Glutamatergic neuron (in vitro differentiated cells): ENCODE results near the gene CCDC43. TPM values are rescaled to one million over a fixed set of nuclear protein-coding genes. Genes with fewer than 3 reads are reported as not detected.

ENCODE experiments used
- DNase-seq: peaks from one replicate; pipeline ENCODE4 v3.0.0; 2022
- H3K27ac Mint-ChIP-seq: one replicate; pipeline ENCODE4 v1.8.0; 2020; ENCODE audit warnings: mild to moderate bottlenecking, mixed read lengths, inconsistent platforms; ENCODE audit not compliant: unreplicated experiment
- H3K27me3 Mint-ChIP-seq: one replicate; pipeline ENCODE4 v1.8.0; 2020; ENCODE audit warnings: mild to moderate bottlenecking, moderate library complexity, mixed read lengths, inconsistent platforms; ENCODE audit not compliant: unreplicated experiment
- H3K36me3 Mint-ChIP-seq: one replicate; pipeline ENCODE4 v1.8.0; 2020; ENCODE audit warnings: mild to moderate bottlenecking, mixed read lengths, inconsistent platforms; ENCODE audit not compliant: unreplicated experiment
- H3K4me1 Mint-ChIP-seq: one replicate; pipeline ENCODE4 v1.8.0; 2020; ENCODE audit warnings: mild to moderate bottlenecking, low read depth, mixed read lengths, inconsistent platforms; ENCODE audit not compliant: unreplicated experiment
- H3K4me3 Mint-ChIP-seq: one replicate; pipeline ENCODE4 v1.8.0; 2020; ENCODE audit warnings: mild to moderate bottlenecking, mixed read lengths, inconsistent platforms; ENCODE audit not compliant: unreplicated experiment
- H3K9me3 Mint-ChIP-seq: one replicate; pipeline ENCODE4 v1.8.0; 2020; ENCODE audit warnings: mild to moderate bottlenecking, moderate library complexity, mixed read lengths, inconsistent platforms; ENCODE audit not compliant: unreplicated experiment
- total RNA-seq: library from RNA; stranded (reverse); fragmentation: NEBNext Ultra II Directional; extraction: Animal tissue kit (Norgen Biotek cat#: 25700); gene quantifications from one replicate; pipeline ENCODE4 v1.2.1, GENCODE V29; 2021; ENCODE audit not compliant: unreplicated experiment
- TF ChIP-seq, protein P1 (sequence below): fragments of 200-600 bp; sonication (generic); IDR thresholded peaks from one replicate; pipeline ENCODE4 v1.5.0; 2021; ENCODE audit not compliant: partially characterized antibody, unreplicated experiment

CCDC43 gene
- total RNA-seq, 1 donor from 2014 or later, result 22.9 TPM

DNA sequence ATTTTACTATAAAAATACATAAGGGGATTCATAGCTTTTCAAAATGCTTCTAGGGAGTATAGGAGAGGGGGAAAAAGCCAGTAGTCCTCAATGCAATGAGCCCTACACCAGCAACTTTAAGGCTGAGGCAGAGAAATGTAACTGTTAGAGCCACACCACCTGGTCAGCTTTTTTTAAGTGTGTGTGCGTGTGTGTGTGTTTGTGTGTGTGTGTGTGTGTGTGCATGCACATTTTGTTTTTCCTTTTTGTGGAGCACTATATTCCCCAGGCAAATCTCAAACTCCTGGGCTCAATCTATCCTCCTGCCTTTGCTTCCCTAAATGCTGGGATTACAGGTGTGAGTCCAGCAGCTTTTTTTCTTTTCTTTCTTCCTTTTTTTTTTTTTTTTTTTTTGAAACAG lies 35.6 kb downstream of the CCDC43 start:
- Mint-ChIP-seq H3K9me3 (peaks cover 2% of the 10 kb centered on the region), H3K27ac (no peak overlapping the region)

DNA sequence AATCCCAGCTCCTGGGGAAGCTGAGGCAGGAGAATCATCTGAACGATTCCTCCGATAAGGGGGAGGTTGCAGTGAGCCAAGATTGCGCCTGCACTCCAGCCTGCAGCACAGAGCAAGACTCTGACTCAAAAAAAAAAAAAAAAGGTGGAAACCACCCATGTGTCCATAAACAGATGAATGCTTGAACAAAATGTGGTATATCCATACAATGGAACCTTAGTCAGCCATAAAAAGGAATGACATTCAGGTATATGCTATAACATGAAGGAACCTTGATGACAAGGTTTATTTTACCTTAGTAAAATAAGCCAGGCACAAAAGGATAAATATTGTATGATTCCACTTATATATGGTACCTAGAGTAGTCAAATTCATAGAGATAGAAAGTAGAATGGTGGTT lies 36.2 kb downstream of the CCDC43 start:
- Mint-ChIP-seq H3K4me3 (no peak overlapping the region), H3K27me3 (peaks cover 12% of the 10 kb centered on the region), H3K4me1 (no peaks in the 10 kb centered on the region), H3K36me3 (no peaks in the 10 kb centered on the region), H3K9me3 (peaks cover 2% of the 10 kb centered on the region), H3K27ac (no peak overlapping the region)
- TF ChIP-seq, protein P1, sequence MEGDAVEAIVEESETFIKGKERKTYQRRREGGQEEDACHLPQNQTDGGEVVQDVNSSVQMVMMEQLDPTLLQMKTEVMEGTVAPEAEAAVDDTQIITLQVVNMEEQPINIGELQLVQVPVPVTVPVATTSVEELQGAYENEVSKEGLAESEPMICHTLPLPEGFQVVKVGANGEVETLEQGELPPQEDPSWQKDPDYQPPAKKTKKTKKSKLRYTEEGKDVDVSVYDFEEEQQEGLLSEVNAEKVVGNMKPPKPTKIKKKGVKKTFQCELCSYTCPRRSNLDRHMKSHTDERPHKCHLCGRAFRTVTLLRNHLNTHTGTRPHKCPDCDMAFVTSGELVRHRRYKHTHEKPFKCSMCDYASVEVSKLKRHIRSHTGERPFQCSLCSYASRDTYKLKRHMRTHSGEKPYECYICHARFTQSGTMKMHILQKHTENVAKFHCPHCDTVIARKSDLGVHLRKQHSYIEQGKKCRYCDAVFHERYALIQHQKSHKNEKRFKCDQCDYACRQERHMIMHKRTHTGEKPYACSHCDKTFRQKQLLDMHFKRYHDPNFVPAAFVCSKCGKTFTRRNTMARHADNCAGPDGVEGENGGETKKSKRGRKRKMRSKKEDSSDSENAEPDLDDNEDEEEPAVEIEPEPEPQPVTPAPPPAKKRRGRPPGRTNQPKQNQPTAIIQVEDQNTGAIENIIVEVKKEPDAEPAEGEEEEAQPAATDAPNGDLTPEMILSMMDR, result no peak
- no peak for DNase-seq

More for the DNA sequence above, 35.6 kb downstream of the CCDC43 start:
- H3K4me3 Mint-ChIP-seq, result no peak overlapping the region
- H3K27me3 Mint-ChIP-seq, result peaks cover 12% of the 10 kb centered on the region
- no peaks in the 10 kb centered on the region for H3K36me3 Mint-ChIP-seq
- no peak for DNase-seq
- TF ChIP-seq, protein P1, result no peak
- H3K4me1 Mint-ChIP-seq, result no peaks in the 10 kb centered on the region

DNA sequence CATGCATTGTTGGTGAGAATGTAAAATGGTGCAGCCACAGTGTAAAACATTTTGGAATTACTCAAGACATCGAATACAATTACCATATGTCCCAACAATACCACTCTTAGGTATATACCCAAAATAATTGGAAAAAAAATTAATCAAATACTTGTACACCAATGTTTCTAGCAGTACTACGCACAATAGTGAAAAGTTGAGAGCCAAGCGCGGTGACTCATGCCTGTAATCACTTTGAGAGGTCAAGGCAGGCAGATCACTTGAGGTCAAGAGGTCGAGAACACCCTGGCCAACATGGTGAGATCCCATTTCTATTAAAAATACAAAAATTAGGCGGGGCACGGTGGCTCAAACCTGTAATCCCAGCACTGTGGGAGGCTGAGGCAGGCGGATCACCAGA lies 36.8 kb downstream of the CCDC43 start:
- H3K27me3 Mint-ChIP-seq, result peaks cover 12% of the 10 kb centered on the region
- H3K4me3 Mint-ChIP-seq, result no peak overlapping the region
- no peak for DNase-seq
- peaks cover 2% of the 10 kb centered on the region for H3K9me3 Mint-ChIP-seq
- no peaks in the 10 kb centered on the region for H3K36me3 Mint-ChIP-seq
- TF ChIP-seq, protein P1, result no peak
- no peaks in the 10 kb centered on the region for H3K4me1 Mint-ChIP-seq
- no peak overlapping the region for H3K27ac Mint-ChIP-seq

DNA sequence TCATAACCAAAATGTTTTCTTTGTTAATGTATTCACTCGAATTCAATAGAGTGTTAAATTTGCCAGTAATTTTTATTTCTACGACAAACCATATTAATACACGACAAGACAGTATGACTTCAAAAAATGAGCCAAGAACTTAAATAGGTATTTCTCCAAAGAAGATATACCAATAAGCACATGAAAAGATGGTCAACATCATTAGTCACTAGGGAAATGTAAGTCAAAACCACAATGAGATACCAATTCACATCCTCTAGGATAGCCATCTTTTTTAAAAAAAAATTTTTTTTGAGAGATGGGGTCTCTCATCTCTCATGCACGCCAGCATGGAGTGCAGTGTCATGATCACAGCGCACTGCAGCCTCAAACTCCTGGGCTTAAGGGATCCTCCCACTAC lies 38.3 kb downstream of the CCDC43 start:
- TF ChIP-seq, protein P1, result no peak
- H3K4me3 Mint-ChIP-seq, result no peak overlapping the region
- no peaks in the 10 kb centered on the region for H3K36me3 Mint-ChIP-seq
- peaks cover 2% of the 10 kb centered on the region for H3K9me3 Mint-ChIP-seq
- H3K4me1 Mint-ChIP-seq, result no peaks in the 10 kb centered on the region
- no peak overlapping the region for H3K27ac Mint-ChIP-seq
- peaks cover 6% of the 10 kb centered on the region for H3K27me3 Mint-ChIP-seq
- DNase-seq, result no peak

DNA sequence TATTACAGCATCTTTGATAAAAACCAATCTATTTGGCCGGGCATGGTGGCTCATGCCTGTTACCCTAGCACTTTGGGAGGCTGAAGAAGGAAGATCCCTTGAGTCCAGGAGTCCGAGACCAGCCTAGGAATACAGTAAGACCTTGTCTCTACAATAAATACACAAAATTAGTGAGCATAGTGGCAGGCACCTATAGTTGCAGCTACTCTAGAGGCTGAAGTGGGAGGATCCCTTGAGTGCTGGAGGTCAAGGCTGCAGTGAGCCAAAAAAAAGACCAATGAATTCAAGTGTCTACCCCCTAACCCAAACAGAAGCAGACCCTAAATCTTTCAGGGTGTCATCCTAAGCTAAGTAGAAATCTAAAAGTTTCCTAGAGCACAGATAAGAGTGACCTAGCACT lies 40.6 kb downstream of the CCDC43 start:
- Mint-ChIP-seq H3K4me1 (no peaks in the 10 kb centered on the region), H3K27me3 (no peaks in the 10 kb centered on the region), H3K27ac (no peak overlapping the region), H3K4me3 (no peak overlapping the region), H3K36me3 (no peaks in the 10 kb centered on the region), H3K9me3 (no peaks in the 10 kb centered on the region)
- TF ChIP-seq, protein P1, result no peak
- DNase-seq, result no peak
